ENCODE data around the gene SLCO2A1. TPM values are rescaled to one million over a fixed set of nuclear protein-coding genes. Genes with fewer than 3 reads are reported as not detected.

Gene SLCO2A1
- polyA plus RNA-seq, 1 experiment, result 5.4 TPM

DNA sequence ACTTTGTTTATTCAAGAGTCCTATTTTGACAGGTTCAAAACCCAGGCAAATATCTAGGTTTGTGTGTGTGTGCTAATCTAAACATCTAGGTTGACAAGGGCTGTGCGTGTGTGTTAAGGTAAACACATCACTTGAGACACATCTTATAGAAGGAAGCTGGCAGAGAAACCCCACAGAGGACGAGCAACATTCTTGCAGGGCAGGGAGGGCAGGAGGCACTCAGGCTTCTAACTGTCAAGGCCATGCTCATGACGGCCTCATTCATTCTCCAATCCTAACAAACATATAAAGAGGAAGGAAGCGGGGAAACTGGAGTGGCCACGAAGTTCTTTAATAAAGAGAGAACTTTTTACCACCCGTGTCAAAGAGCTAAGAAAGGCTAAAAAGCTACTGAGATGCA lies 43.4 kb downstream of the SLCO2A1 start:
- TF ChIP-seq, protein P1, sequence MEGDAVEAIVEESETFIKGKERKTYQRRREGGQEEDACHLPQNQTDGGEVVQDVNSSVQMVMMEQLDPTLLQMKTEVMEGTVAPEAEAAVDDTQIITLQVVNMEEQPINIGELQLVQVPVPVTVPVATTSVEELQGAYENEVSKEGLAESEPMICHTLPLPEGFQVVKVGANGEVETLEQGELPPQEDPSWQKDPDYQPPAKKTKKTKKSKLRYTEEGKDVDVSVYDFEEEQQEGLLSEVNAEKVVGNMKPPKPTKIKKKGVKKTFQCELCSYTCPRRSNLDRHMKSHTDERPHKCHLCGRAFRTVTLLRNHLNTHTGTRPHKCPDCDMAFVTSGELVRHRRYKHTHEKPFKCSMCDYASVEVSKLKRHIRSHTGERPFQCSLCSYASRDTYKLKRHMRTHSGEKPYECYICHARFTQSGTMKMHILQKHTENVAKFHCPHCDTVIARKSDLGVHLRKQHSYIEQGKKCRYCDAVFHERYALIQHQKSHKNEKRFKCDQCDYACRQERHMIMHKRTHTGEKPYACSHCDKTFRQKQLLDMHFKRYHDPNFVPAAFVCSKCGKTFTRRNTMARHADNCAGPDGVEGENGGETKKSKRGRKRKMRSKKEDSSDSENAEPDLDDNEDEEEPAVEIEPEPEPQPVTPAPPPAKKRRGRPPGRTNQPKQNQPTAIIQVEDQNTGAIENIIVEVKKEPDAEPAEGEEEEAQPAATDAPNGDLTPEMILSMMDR (IDR thresholded peaks at IDR 0.05; ENCODE audit: insufficient read depth, low read depth, low read length), result no peak
- no peaks in the 10 kb centered on the region for H3K36me3 ChIP-seq (ENCODE audit: control insufficient read depth, insufficient read depth, low read length)
- POLR2A ChIA-PET, result no interaction called here
- H3K4me3 ChIP-seq (ENCODE audit: low read depth, low read length), result no peak overlapping the region
- CTCF ChIA-PET, result no interaction called here
- H3K27me3 ChIP-seq (ENCODE audit: control insufficient read depth, insufficient read depth, low read length), result peaks cover 2% of the 10 kb centered on the region
- DNase-seq (ENCODE audit: low read depth), result no peak

DNA sequence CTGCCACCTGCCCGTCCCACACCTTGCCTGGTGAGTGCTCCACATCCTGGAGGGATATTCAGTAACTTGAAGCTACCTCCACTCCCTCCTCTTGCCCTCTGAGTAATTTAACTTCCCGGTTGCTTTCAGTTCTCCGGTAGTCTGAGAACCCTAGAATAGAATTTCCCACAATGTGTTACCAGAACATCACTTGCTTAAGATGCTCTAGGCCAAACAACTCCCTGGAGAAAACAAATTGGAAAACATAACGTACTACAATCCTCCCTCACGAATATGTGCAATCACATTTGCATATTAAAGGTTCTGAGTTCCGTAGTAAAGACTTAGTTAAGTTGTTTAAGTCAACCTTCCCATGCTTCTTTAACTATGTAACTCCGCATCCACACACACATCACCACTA lies 44.8 kb downstream of the SLCO2A1 start:
- POLR2A ChIA-PET, result no interaction called here
- H3K36me3 ChIP-seq (ENCODE audit: control insufficient read depth, insufficient read depth, low read length), result no peaks in the 10 kb centered on the region
- no peak overlapping the region for H3K4me3 ChIP-seq (ENCODE audit: low read depth, low read length)
- CTCF ChIA-PET, result no interaction called here
- peaks cover 2% of the 10 kb centered on the region for H3K27me3 ChIP-seq (ENCODE audit: control insufficient read depth, insufficient read depth, low read length)
- no peak for DNase-seq (ENCODE audit: low read depth)
- TF ChIP-seq, protein P1 (IDR thresholded peaks at IDR 0.05; ENCODE audit: insufficient read depth, low read depth, low read length), result no peak

DNA sequence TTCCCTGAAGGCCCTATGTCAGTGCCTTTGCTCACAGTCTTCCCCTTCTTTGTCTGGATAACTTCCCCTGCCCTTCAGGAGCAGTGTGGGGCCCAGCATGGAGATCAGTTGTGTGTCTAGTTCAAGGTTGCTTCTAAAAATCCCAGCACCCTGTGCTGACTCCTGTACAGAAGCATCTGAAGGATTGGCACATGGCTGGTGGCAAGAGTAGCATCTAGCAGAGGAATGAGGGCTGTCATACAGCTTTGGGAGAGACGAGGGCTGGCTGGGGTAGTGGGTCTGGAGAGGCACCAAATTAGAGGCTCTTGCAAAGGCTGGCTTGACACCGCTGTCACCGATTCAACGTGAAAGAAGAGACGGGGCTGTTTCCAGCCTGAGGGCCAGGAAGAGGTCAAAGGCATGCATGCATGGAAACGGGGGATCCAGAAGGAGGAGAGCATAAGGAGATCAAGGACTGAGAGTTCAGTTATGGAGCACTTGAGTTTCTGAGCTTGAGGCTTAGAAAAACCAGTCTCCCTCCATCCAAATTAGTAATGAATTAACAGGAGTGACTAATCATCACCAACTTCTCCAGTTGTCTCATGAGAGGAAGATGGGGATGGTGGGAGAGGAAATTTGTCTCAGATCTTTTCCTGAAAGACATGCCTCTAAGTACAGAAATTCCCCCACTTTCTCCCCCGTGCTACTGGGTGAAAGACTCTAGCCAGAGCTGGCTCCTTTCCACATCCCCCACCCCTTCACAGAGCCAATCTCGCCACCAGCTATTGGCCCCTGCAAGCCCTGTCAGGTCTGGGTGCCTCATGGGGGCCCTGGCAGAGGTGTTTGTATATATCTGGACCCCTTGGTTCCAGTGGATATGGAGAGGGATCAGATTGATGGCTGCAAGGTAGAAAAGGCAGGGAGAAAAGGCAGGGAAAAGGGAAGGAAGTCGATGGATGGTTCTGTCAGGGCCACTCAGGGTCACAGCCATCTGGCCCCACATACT lies 45.9 kb downstream of the SLCO2A1 start:
- ChIA-PET CTCF (no interaction called here), POLR2A (no interaction called here)
- H3K4me3 ChIP-seq (ENCODE audit: low read depth, low read length), result no peak overlapping the region
- no peaks in the 10 kb centered on the region for H3K36me3 ChIP-seq (ENCODE audit: control insufficient read depth, insufficient read depth, low read length)
- peaks cover 2% of the 10 kb centered on the region for H3K27me3 ChIP-seq (ENCODE audit: control insufficient read depth, insufficient read depth, low read length)
- TF ChIP-seq, protein P1 (IDR thresholded peaks at IDR 0.05; ENCODE audit: insufficient read depth, low read depth, low read length), result no peak
- no peak for DNase-seq (ENCODE audit: low read depth)

DNA sequence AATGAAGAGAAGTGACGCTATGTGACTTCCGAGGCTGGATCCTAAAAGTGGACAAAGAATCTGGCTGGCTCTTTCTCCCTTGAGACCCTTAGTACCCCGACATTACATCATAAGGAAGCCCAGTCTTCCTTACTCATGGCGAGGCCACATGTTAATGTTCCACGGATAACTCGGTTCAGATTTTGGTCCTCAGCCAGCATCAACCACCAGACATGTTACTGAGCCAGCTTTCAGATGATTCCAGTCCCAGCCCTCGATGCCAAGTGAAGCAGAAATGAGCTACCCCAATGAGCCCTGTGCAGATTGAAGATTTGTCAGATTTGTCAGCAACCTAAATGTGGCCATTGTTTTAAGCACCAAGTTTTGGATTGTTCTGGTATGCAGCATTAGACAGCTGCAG lies 46.6 kb downstream of the SLCO2A1 start:
- H3K27me3 ChIP-seq (ENCODE audit: control insufficient read depth, insufficient read depth, low read length), result peaks cover 2% of the 10 kb centered on the region; the same call in 1 of the 2 replicates
- ChIA-PET CTCF (no interaction called here), POLR2A (no interaction called here)
- H3K4me3 ChIP-seq (ENCODE audit: low read depth, low read length), result no peak overlapping the region
- TF ChIP-seq, protein P1 (IDR thresholded peaks at IDR 0.05; ENCODE audit: insufficient read depth, low read depth, low read length), result no peak
- H3K36me3 ChIP-seq (ENCODE audit: control insufficient read depth, insufficient read depth, low read length), result no peaks in the 10 kb centered on the region
- DNase-seq (ENCODE audit: low read depth), result no peak

DNA sequence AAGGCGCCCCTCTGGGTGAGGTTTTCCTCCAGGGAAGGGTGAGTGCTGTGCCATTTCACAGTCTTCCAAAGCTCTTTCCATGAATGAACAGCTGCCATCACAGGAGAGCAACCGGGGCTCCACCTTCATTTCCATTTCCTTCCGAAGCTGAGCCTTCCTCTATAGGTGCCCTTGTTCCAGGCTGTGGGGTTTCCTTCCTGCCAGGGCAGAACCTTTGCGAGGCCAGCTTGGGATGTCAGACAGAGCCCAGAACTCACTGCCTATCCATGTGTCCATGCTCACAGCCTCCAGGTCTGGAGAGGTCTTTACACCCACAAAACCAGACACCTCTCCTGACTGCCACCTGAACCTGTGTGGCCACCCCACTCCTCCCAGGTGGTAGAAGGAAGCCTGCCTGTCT lies 49.2 kb downstream of the SLCO2A1 start:
- no peak overlapping the region for H3K4me3 ChIP-seq (ENCODE audit: low read depth, low read length)
- ChIA-PET CTCF (no interaction called here), POLR2A (no interaction called here)
- TF ChIP-seq, protein P1 (IDR thresholded peaks at IDR 0.05; ENCODE audit: insufficient read depth, low read depth, low read length), result no peak
- H3K36me3 ChIP-seq (ENCODE audit: control insufficient read depth, insufficient read depth, low read length), result no peaks in the 10 kb centered on the region
- no peak for DNase-seq (ENCODE audit: low read depth)
- peaks cover 2% of the 10 kb centered on the region; the same call in 1 of the 2 replicates for H3K27me3 ChIP-seq (ENCODE audit: control insufficient read depth, insufficient read depth, low read length)
